ENCODE data around the gene CDYL2. TPM values are rescaled to one million over a fixed set of nuclear protein-coding genes. Genes with fewer than 3 reads are reported as not detected.

Gene CDYL2
- total RNA-seq, 3 donors from 2014 or later = 6.3 to 8.9 (median 7.5) TPM

DNA sequence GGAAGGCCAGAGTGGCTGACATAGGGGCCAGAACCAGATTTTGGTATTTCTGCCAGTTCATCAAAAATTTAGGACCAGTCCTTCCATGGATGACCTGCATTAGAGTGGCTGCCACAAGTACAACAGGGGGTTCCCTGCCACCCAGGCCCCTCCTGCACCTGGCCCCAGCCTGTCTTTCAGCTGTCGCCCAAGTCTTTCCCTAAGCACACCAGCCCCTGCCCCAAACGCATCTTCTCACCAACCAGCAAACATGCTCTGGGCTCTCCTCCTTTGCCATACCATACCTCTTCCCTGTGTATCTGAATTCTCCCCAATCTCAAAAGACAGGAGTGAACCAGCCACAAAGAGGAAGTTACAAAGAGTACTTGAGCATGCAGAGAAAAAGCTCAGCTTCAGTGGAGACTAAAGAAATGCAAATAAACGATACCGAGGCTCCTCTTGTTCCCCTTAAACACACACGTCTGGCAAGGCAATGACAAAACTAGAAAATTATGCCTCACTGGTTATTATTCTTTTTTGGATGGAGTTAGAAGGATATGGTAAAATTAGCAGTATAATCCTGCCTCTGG lies 133.0 kb downstream of the CDYL2 start:
- H3K4me1 ChIP-seq (ENCODE audit: low read depth) = no peaks in the 10 kb centered on the region
- intact Hi-C loops (cut with DNase I, micrococcal nuclease) = no loop called here
- no peaks in the 10 kb centered on the region for H3K9me3 ChIP-seq
- no peak overlapping the region for H3K4me3 ChIP-seq
- DNase-seq (no peak), ATAC-seq (no peak)
- TF ChIP-seq, protein P1, sequence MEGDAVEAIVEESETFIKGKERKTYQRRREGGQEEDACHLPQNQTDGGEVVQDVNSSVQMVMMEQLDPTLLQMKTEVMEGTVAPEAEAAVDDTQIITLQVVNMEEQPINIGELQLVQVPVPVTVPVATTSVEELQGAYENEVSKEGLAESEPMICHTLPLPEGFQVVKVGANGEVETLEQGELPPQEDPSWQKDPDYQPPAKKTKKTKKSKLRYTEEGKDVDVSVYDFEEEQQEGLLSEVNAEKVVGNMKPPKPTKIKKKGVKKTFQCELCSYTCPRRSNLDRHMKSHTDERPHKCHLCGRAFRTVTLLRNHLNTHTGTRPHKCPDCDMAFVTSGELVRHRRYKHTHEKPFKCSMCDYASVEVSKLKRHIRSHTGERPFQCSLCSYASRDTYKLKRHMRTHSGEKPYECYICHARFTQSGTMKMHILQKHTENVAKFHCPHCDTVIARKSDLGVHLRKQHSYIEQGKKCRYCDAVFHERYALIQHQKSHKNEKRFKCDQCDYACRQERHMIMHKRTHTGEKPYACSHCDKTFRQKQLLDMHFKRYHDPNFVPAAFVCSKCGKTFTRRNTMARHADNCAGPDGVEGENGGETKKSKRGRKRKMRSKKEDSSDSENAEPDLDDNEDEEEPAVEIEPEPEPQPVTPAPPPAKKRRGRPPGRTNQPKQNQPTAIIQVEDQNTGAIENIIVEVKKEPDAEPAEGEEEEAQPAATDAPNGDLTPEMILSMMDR (IDR thresholded peaks at IDR 0.05) = no peak
- no peaks in the 10 kb centered on the region for H3K36me3 ChIP-seq (ENCODE audit: low read depth)

DNA sequence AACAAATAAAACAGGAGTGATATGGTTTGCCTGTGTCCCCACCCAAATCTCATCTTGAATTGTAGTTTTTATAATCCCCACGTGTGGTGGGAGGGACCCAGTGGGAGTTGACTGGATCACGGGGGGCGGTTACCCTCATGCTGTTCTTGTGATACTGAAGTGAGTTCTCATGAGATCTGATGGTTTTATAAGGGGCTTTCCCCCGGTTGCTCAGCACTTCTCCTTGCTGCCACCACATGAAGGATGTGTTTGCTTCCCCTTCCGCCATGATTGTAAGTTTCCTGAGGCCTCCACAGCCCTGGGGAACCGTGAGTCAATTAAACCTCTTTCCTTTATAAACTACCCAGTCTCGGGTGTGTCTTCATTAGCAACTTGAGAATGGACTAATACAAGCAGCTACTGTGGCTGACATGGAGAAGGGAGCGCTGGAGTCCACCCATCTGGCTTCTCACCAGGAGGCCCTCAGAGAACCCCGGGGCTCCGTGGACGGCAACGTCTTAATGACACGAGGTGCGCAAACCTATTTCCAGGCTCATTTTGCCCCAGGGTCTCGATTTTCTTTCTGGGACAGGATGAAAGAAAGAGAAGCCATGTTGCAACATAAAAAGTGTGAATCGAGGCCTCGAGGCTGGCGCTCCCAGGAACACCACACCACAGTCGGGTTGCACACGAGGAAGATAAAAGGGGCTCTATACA lies 134.1 kb downstream of the CDYL2 start:
- no peak for ATAC-seq
- intact Hi-C loops (cut with DNase I, micrococcal nuclease) = no loop called here
- H3K4me3 ChIP-seq = no peak overlapping the region
- TF ChIP-seq, protein P1 (IDR thresholded peaks at IDR 0.05) = no peak
- H3K9me3 ChIP-seq = no peaks in the 10 kb centered on the region
- H3K4me1 ChIP-seq (ENCODE audit: low read depth) = no peaks in the 10 kb centered on the region
- no peaks in the 10 kb centered on the region for H3K36me3 ChIP-seq (ENCODE audit: low read depth)
- DNase-seq = no peak

DNA sequence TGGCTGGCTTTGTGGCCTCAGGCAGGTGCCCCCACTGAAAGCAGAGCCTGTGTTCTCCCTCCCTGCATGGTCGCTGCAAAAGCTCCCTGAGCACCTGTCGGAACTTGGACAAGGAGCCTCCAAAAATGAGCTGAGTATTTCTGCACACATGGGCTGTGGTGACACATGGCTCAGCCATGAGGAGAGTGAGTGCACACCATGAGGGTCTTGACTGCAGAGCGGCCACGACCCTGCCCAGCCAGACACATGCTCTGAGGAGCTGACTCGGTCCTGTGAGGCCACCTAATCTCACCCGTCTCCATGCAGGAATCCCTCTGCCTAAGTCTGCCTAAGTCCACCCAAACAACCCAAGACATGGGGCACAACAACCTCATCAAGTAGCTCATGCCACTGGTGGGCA lies 134.7 kb downstream of the CDYL2 start:
- Histone ChIP-seq H3K9me3 (no peaks in the 10 kb centered on the region), H3K36me3 (ENCODE audit: low read depth) (no peaks in the 10 kb centered on the region), H3K4me3 (no peak overlapping the region), H3K4me1 (ENCODE audit: low read depth) (no peaks in the 10 kb centered on the region)
- DNase-seq (no peak), ATAC-seq (no peak)
- intact Hi-C loops (cut with DNase I, micrococcal nuclease) = no loop called here
- TF ChIP-seq, protein P1 (IDR thresholded peaks at IDR 0.05) = no peak

DNA sequence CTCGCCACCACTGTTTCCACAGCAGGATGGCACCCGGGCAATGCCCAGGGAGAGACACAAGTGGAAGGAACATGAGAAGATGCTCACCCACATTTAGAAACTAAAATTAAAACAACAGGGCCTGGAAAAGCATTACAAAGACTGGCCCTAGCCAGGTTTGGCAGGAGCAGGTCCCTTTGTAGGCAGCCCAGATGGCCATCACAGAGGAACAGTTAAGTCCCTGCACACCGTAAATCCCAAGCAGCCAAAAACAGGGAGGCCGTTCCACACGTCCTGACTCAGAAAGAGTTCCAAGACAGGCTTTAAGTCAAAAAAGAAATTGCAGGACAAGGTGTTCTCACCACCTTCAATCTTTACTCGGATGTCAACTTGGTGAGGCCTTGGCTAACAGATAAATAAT lies 136.5 kb downstream of the CDYL2 start:
- ATAC-seq = no peak

DNA sequence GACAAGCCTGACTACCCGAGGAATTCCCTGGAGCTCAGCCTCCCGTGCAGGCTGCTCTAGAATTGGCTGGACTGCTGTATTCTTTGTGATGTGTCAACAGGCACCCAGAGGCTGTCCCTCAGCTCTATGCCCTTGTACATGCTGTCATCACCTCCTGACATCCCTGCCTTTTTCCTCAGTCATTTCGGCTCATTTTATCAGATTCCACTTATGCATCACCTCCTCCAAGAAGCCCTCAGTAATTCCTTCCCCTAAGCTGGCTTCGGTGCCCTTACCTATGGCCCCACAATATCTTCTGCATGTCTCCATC lies 137.2 kb downstream of the CDYL2 start:
- ATAC-seq (no peak), DNase-seq (no peak)

More for the DNA sequence above, 136.5 kb downstream of the CDYL2 start:
- DNase-seq = no peak
- intact Hi-C loops (cut with DNase I, micrococcal nuclease) = no loop called here
- H3K4me3 ChIP-seq = no peak overlapping the region
- H3K4me1 ChIP-seq (ENCODE audit: low read depth) = no peaks in the 10 kb centered on the region
- TF ChIP-seq, protein P1 (IDR thresholded peaks at IDR 0.05) = no peak
- no peaks in the 10 kb centered on the region for H3K36me3 ChIP-seq (ENCODE audit: low read depth)
- no peaks in the 10 kb centered on the region for H3K9me3 ChIP-seq

More for the DNA sequence above, 137.2 kb downstream of the CDYL2 start:
- TF ChIP-seq, protein P1 (IDR thresholded peaks at IDR 0.05) = no peak
- Histone ChIP-seq H3K36me3 (ENCODE audit: low read depth) (no peaks in the 10 kb centered on the region), H3K9me3 (no peaks in the 10 kb centered on the region), H3K4me1 (ENCODE audit: low read depth) (no peaks in the 10 kb centered on the region), H3K4me3 (no peak overlapping the region)
- intact Hi-C loops (cut with DNase I, micrococcal nuclease) = no loop called here
